ENCODE data around the gene UQCRH. TPM values are rescaled to one million over a fixed set of nuclear protein-coding genes. Genes with fewer than 3 reads are reported as not detected.
"Not testable (repeated sequence)": the region's sequence is repeated elsewhere in the genome, so short reads cannot be mapped to it uniquely, and the experiment has no call there.

The UQCRH gene
- total RNA-seq, 1 donor from 2014 or later: 337 TPM

GRCh38 chr1:46334030-46334384 lies 30.5 kb downstream of the UQCRH start:
- DNase-seq: no peak

GRCh38 chr1:46335081-46335480 lies 31.6 kb downstream of the UQCRH start:
- no peak for DNase-seq

GRCh38 chr1:46337409-46337808 lies 33.9 kb downstream of the UQCRH start:
- not testable (repeated sequence) for DNase-seq

GRCh38 chr1:46340404-46341221 lies 37.1 kb downstream of the UQCRH start, which contains the start of gene NSUN4:
Gene NSUN4, plus strand, starts transcription at chr1:46340807. Its CDS starts 20 bp downstream, at chr1:46340827.
- peak; percentile 97 for DNase-seq

- DNase-seq: no peak
These were observed 38.0 kb downstream of the UQCRH start for GRCh38 chr1:46341222-46342083.

GRCh38 chr1:46342084-46342656 lies 38.7 kb downstream of the UQCRH start:
- DNase-seq: no peak

GRCh38 chr1:46342677-46343350 lies 39.3 kb downstream of the UQCRH start:
- DNase-seq: no peak

GRCh38 chr1:46343351-46343695 lies 39.8 kb downstream of the UQCRH start:
- DNase-seq: no peak

GRCh38 chr1:46343705-46344104 lies 40.2 kb downstream of the UQCRH start:
- no peak for DNase-seq

GRCh38 chr1:46344481-46344880 lies 41.0 kb downstream of the UQCRH start:
- DNase-seq: no peak

GRCh38 chr1:46345281-46345680 lies 41.8 kb downstream of the UQCRH start:
- DNase-seq: no peak

GRCh38 chr1:46352363-46352762 lies 48.9 kb downstream of the UQCRH start:
- no peak for DNase-seq

GRCh38 chr1:46355920-46356319 lies 52.4 kb downstream of the UQCRH start:
- DNase-seq: not testable (repeated sequence)

- DNase-seq: no peak
These were observed 58.7 kb downstream of the UQCRH start for GRCh38 chr1:46362158-46362557.

GRCh38 chr1:46363121-46363520 lies 59.6 kb downstream of the UQCRH start:
- DNase-seq: no peak

- no peak for DNase-seq
These were observed 61.1 kb downstream of the UQCRH start for GRCh38 chr1:46364612-46365011.

- not testable (repeated sequence) for DNase-seq
These were observed 62.3 kb downstream of the UQCRH start for GRCh38 chr1:46365796-46366195.

Other genes with a start within 250 kb of the UQCRH start
- 21.5 TPM for gene PIK3R3, start 171.1 kb upstream of the UQCRH start, total RNA-seq
- 5.3 TPM for gene TSPAN1, start 128.6 kb upstream of the UQCRH start, total RNA-seq
- not detected for gene P3R3URF, start 127.2 kb upstream of the UQCRH start, total RNA-seq
- 40.6 TPM for gene POMGNT1, start 105.3 kb upstream of the UQCRH start, total RNA-seq
- 5.4 TPM for gene LURAP1, start 100.4 kb upstream of the UQCRH start, total RNA-seq
- 2.7 TPM for gene RAD54L, start 55.9 kb upstream of the UQCRH start, total RNA-seq
- 65.4 TPM for gene LRRC41, start 82 bp upstream of the UQCRH start, total RNA-seq
- 20.9 TPM for gene NSUN4, start 37.1 kb downstream of the UQCRH start, total RNA-seq
- gene FAAH, start 90.6 kb downstream of the UQCRH start, total RNA-seq: 40.0 TPM
- not detected for gene DMBX1, start 186.1 kb downstream of the UQCRH start, total RNA-seq
- gene KNCN, start 247.9 kb downstream of the UQCRH start, total RNA-seq: not detected